Fibroblast of lung (primary cell): Measurements from ENCODE around the gene NRCAM. TPM values are rescaled to one million over a fixed set of nuclear protein-coding genes. Genes with fewer than 3 reads are reported as not detected.
"Not testable (repeated sequence)": the region's sequence is repeated elsewhere in the genome, so short reads cannot be mapped to it uniquely, and the experiment has no call there.

Experiments used
- DNase-seq, 2 donors: peaks; one replicate each; pipeline versions ENCODE4 v3.0.0 to v3.0.0-alpha.2; 2010; ENCODE audit warnings: low read depth in 2 of 2
- H2AFZ ChIP-seq: 2 replicates; pipeline ENCODE4 v1.5.1; 2012; ENCODE audit warnings: low read length, control low read depth, inconsistent platforms
- H3K27ac ChIP-seq: 2 replicates; pipeline ENCODE4 v1.5.1; 2011; ENCODE audit warnings: low read length, control low read depth; ENCODE audit not compliant: insufficient read depth
- H3K27me3 ChIP-seq: 2 replicates; pipeline ENCODE4 v1.5.1; 2011; ENCODE audit warnings: mild to moderate bottlenecking, low read length; ENCODE audit not compliant: control insufficient read depth, insufficient read depth
- H3K36me3 ChIP-seq: 2 replicates; pipeline ENCODE4 v1.5.1; 2011; ENCODE audit warnings: low read length; ENCODE audit not compliant: control insufficient read depth, insufficient read depth
- H3K4me1 ChIP-seq: 2 replicates; pipeline ENCODE4 v1.5.1; 2011; ENCODE audit warnings: low read length; ENCODE audit not compliant: control insufficient read depth, insufficient read depth; ENCODE audit errors: extremely low read depth
- H3K4me2 ChIP-seq: 2 replicates; pipeline ENCODE4 v1.5.1; 2011; ENCODE audit warnings: low read length, control low read depth; ENCODE audit not compliant: insufficient read depth; ENCODE audit errors: extremely low read depth
- H3K4me3 ChIP-seq, 4 experiments: fragments of 200-600 bp in 1 of 4; sonication (generic) in 1 of 4; replicated peaks in 1 of 4; 2 replicates each; pipeline ENCODE4 v1.5.1; 2011 to 2016; ENCODE audit warnings: low read length in 4 of 4, low read depth in 3 of 4, mild to moderate bottlenecking in 3 of 4, control low read depth in 2 of 4, inconsistent platforms in 1 of 4, mixed read lengths in 1 of 4; ENCODE audit not compliant: insufficient read depth in 1 of 4; ENCODE audit errors: control extremely low read depth in 1 of 4
- H3K79me2 ChIP-seq: 2 replicates; pipeline ENCODE4 v1.5.1; 2012; ENCODE audit warnings: mild to moderate bottlenecking, low read length, inconsistent platforms; ENCODE audit not compliant: control insufficient read depth, insufficient read depth
- H3K9ac ChIP-seq: 2 replicates; pipeline ENCODE4 v1.5.1; 2011; ENCODE audit warnings: mild to moderate bottlenecking, low read length, control low read depth; ENCODE audit not compliant: insufficient read depth
- H3K9me3 ChIP-seq: 2 replicates; pipeline ENCODE4 v1.5.1; 2012; ENCODE audit warnings: low read depth, low read length; ENCODE audit not compliant: control insufficient read depth, insufficient read depth
- H4K20me1 ChIP-seq: 2 replicates; pipeline ENCODE4 v1.5.1; 2011; ENCODE audit warnings: low read length; ENCODE audit not compliant: control insufficient read depth, insufficient read depth; ENCODE audit errors: extremely low read depth
- EZH2 ChIP-seq: IDR thresholded peaks from 2 replicates; pipeline ENCODE4 v1.5.1; 2012; ENCODE audit warnings: low read length, control low read depth, mild to moderate bottlenecking; ENCODE audit errors: missing control alignments
- polyA plus RNA-seq, 2 donors: library from polyadenylated mRNA; depleted of rRNA in 1 of 2; stranded (reverse) in 1 of 2; unstranded in 1 of 2; fragments of >200 nt; gene quantifications; 2 replicates each; pipeline ENCODE4 v1.2.1, GENCODE V29; 2011 to 2012; ENCODE audit warnings: missing spikeins in 1 of 2
- total RNA-seq: library from RNA; depleted of rRNA; stranded (reverse); fragments of >200 nt; gene quantifications from 2 replicates; pipeline ENCODE4 v1.2.1, GENCODE V29; 2014
- TF ChIP-seq, protein P1 (sequence below), 2 donors: IDR thresholded peaks in 1 of 2; conservative IDR thresholded peaks in 1 of 2; 1 replicate in 1 of 2; 2 replicates in 1 of 2; pipeline ENCODE4 v1.5.1; 2011 to 2012; ENCODE audit warnings: low read length in 2 of 2, control low read depth in 1 of 2, inconsistent platforms in 1 of 2, low read depth in 1 of 2, mild to moderate bottlenecking in 1 of 2

Gene NRCAM
- total and polyA plus RNA-seq, 2 donors (not counting 1 experiment from before 2014, with no cell fraction given), result 2.1 to 2.2 TPM

- TF ChIP-seq, protein P1, sequence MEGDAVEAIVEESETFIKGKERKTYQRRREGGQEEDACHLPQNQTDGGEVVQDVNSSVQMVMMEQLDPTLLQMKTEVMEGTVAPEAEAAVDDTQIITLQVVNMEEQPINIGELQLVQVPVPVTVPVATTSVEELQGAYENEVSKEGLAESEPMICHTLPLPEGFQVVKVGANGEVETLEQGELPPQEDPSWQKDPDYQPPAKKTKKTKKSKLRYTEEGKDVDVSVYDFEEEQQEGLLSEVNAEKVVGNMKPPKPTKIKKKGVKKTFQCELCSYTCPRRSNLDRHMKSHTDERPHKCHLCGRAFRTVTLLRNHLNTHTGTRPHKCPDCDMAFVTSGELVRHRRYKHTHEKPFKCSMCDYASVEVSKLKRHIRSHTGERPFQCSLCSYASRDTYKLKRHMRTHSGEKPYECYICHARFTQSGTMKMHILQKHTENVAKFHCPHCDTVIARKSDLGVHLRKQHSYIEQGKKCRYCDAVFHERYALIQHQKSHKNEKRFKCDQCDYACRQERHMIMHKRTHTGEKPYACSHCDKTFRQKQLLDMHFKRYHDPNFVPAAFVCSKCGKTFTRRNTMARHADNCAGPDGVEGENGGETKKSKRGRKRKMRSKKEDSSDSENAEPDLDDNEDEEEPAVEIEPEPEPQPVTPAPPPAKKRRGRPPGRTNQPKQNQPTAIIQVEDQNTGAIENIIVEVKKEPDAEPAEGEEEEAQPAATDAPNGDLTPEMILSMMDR (conservative IDR thresholded peaks at IDR 0.05 in 1 of 2, IDR thresholded peaks at IDR 0.05 in 1 of 2; ENCODE audit: low read depth in 1 of 2, low read length in 2 of 2), result no peak
- TF ChIP-seq EZH2, result no peak
- Histone ChIP-seq H3K9me3 (no peaks in the 10 kb centered on the region), H3K4me1 (no peaks in the 10 kb centered on the region), H3K79me2 (no peaks in the 10 kb centered on the region), H3K27me3 (no peaks in the 10 kb centered on the region), H4K20me1 (no peaks in the 10 kb centered on the region), H3K4me3 (no peak overlapping the region), H3K4me2 (no peak overlapping the region), H2AFZ (no peak overlapping the region), H3K27ac (no peak overlapping the region), H3K9ac (no peak overlapping the region), H3K36me3 (no peaks in the 10 kb centered on the region)
- DNase-seq, result no peak
Observed at GRCh38 chr7:108345710-108346336, 110.4 kb downstream of the NRCAM start.

GRCh38 chr7:108340856-108341411, 115.3 kb downstream of the NRCAM start:
- TF ChIP-seq, protein P1 (conservative IDR thresholded peaks at IDR 0.05 in 1 of 2, IDR thresholded peaks at IDR 0.05 in 1 of 2; ENCODE audit: low read depth in 1 of 2, low read length in 2 of 2), result no peak
- no peak for TF ChIP-seq EZH2
- Histone ChIP-seq H3K4me2 (no peak overlapping the region), H3K4me3 (no peak overlapping the region), H3K79me2 (no peaks in the 10 kb centered on the region), H2AFZ (no peak overlapping the region), H3K27ac (no peak overlapping the region), H3K27me3 (no peaks in the 10 kb centered on the region), H3K9me3 (no peaks in the 10 kb centered on the region), H3K4me1 (no peaks in the 10 kb centered on the region), H3K36me3 (no peaks in the 10 kb centered on the region), H4K20me1 (no peaks in the 10 kb centered on the region), H3K9ac (no peak overlapping the region)
- no peak for DNase-seq

GRCh38 chr7:108340406-108340805, 115.8 kb downstream of the NRCAM start:
- not testable (repeated sequence) for H3K9ac ChIP-seq, H3K4me3 ChIP-seq, H3K9me3 ChIP-seq, H3K36me3 ChIP-seq, H3K27ac ChIP-seq, H2AFZ ChIP-seq, H3K79me2 ChIP-seq, H3K4me1 ChIP-seq, H4K20me1 ChIP-seq, H3K27me3 ChIP-seq, DNase-seq, H3K4me2 ChIP-seq
